ENCODE results near the gene FNTB.
"Not testable (repeated sequence)": the region's sequence is repeated elsewhere in the genome, so short reads cannot be mapped to it uniquely, and the experiment has no call there.

The FNTB gene

GRCh38 chr14:65019944-65020566 is 33.4 kb downstream of the FNTB start:
- DNase-seq = no peak

- DNase-seq = no peak
Measured at GRCh38 chr14:65024957-65025356, 38.3 kb downstream of the FNTB start.

GRCh38 chr14:65025818-65026217 is 39.1 kb downstream of the FNTB start:
- DNase-seq = no peak

GRCh38 chr14:65026526-65026925 is 39.8 kb downstream of the FNTB start:
- DNase-seq = no peak

- no peak for DNase-seq
Measured at GRCh38 chr14:65027127-65027799, 40.6 kb downstream of the FNTB start.

GRCh38 chr14:65028937-65029336 is 42.2 kb downstream of the FNTB start:
- DNase-seq = no peak

GRCh38 chr14:65031321-65031720 is 44.6 kb downstream of the FNTB start:
- DNase-seq = not testable (repeated sequence)

- no peak for DNase-seq
Measured at GRCh38 chr14:65032319-65032718, 45.6 kb downstream of the FNTB start.

GRCh38 chr14:65033181-65033580 is 46.5 kb downstream of the FNTB start:
- no peak for DNase-seq

GRCh38 chr14:65034021-65034420 is 47.3 kb downstream of the FNTB start:
- no peak for DNase-seq

- no peak for DNase-seq
Measured at GRCh38 chr14:65035049-65035448, 48.4 kb downstream of the FNTB start.

- DNase-seq = no peak
Measured at GRCh38 chr14:65038966-65039365, 52.3 kb downstream of the FNTB start.

GRCh38 chr14:65040666-65041433 is 54.2 kb downstream of the FNTB start:
- no peak for DNase-seq

GRCh38 chr14:65041434-65041915 is 54.8 kb downstream of the FNTB start:
- DNase-seq = no peak

GRCh38 chr14:65042296-65042695 is 55.6 kb downstream of the FNTB start:
- no peak for DNase-seq

GRCh38 chr14:65042731-65043372 is 56.2 kb downstream of the FNTB start:
- no peak for DNase-seq

GRCh38 chr14:65043893-65044595 is 57.3 kb downstream of the FNTB start:
- no peak for DNase-seq

- no peak for DNase-seq
Measured at GRCh38 chr14:65044596-65044959, 57.9 kb downstream of the FNTB start.

- no peak for DNase-seq
Measured at GRCh38 chr14:65045006-65045405, 58.3 kb downstream of the FNTB start.

- no peak for DNase-seq
Measured at GRCh38 chr14:65045709-65046108, 59.0 kb downstream of the FNTB start.

GRCh38 chr14:65052832-65053231 is 66.1 kb downstream of the FNTB start:
- DNase-seq = no peak

GRCh38 chr14:65053466-65053865 is 66.8 kb downstream of the FNTB start:
- no peak for DNase-seq
